Measurements from ENCODE around the gene CASTOR1. TPM values are rescaled to one million over a fixed set of nuclear protein-coding genes. Genes with fewer than 3 reads are reported as not detected.

CASTOR1 gene
- total and polyA plus RNA-seq, 2 donors (not counting 1 experiment from before 2014, with no cell fraction given): 2.7 to 5.0 TPM

GRCh38 chr22:30263883-30264282 is 25.4 kb downstream of the CASTOR1 start:
- TF ChIP-seq EZH2 (IDR thresholded peaks at IDR 0.05; ENCODE audit: low read length, missing control alignments) (no peak), CTCF (conservative IDR thresholded peaks at IDR 0.05 in 1 of 2, IDR thresholded peaks at IDR 0.05 in 1 of 2; ENCODE audit: low read depth in 1 of 2, low read length in 2 of 2) (no peak)
- no peak overlapping the region for H3K4me2 ChIP-seq (ENCODE audit: extremely low read depth, insufficient read depth, low read length)
- DNase-seq (ENCODE audit: low read depth in 2 of 2): no peak

GRCh38 chr22:30262917-30263741 is 26.2 kb downstream of the CASTOR1 start:
- H3K27ac ChIP-seq (ENCODE audit: insufficient read depth, low read length): no peak overlapping the region
- H2AFZ ChIP-seq (ENCODE audit: low read length): peak overlapping the region; percentile 88
- H3K27me3 ChIP-seq (ENCODE audit: control insufficient read depth, insufficient read depth, low read length): no peaks in the 10 kb centered on the region
- no peaks in the 10 kb centered on the region for H3K36me3 ChIP-seq (ENCODE audit: control insufficient read depth, insufficient read depth, low read length)
- H4K20me1 ChIP-seq (ENCODE audit: control insufficient read depth, extremely low read depth, insufficient read depth, low read length): no peaks in the 10 kb centered on the region
- TF ChIP-seq CTCF (conservative IDR thresholded peaks at IDR 0.05 in 1 of 2, IDR thresholded peaks at IDR 0.05 in 1 of 2; ENCODE audit: low read depth in 1 of 2, low read length in 2 of 2) (peak; percentile 88 to 92), EZH2 (IDR thresholded peaks at IDR 0.05; ENCODE audit: low read length, missing control alignments) (no peak)
- H3K79me2 ChIP-seq (ENCODE audit: control insufficient read depth, insufficient read depth, low read length): no peaks in the 10 kb centered on the region
- DNase-seq (ENCODE audit: low read depth in 2 of 2): peak; percentile 57 to 65
- H3K4me2 ChIP-seq (ENCODE audit: extremely low read depth, insufficient read depth, low read length): peak overlapping the region; percentile 88
- H3K9me3 ChIP-seq (ENCODE audit: control insufficient read depth, insufficient read depth, low read depth, low read length): no peaks in the 10 kb centered on the region
- H3K4me3 ChIP-seq (replicated peaks in 1 of 4; ENCODE audit: control extremely low read depth in 1 of 4, insufficient read depth in 1 of 4, low read depth in 3 of 4, low read length in 4 of 4): peak overlapping the region in 1 of 4 experiments; percentile 24
- H3K9ac ChIP-seq (ENCODE audit: insufficient read depth, low read length): no peak overlapping the region
- no peaks in the 10 kb centered on the region for H3K4me1 ChIP-seq (ENCODE audit: control insufficient read depth, extremely low read depth, insufficient read depth, low read length)

More at GRCh38 chr22:30263883-30264282, 25.4 kb downstream of the CASTOR1 start:
- Histone ChIP-seq H3K79me2 (ENCODE audit: control insufficient read depth, insufficient read depth, low read length) (no peaks in the 10 kb centered on the region), H3K9me3 (ENCODE audit: control insufficient read depth, insufficient read depth, low read depth, low read length) (no peaks in the 10 kb centered on the region), H3K36me3 (ENCODE audit: control insufficient read depth, insufficient read depth, low read length) (no peaks in the 10 kb centered on the region), H3K4me1 (ENCODE audit: control insufficient read depth, extremely low read depth, insufficient read depth, low read length) (no peaks in the 10 kb centered on the region), H4K20me1 (ENCODE audit: control insufficient read depth, extremely low read depth, insufficient read depth, low read length) (no peaks in the 10 kb centered on the region), H3K9ac (ENCODE audit: insufficient read depth, low read length) (no peak overlapping the region), H3K27ac (ENCODE audit: insufficient read depth, low read length) (no peak overlapping the region), H3K27me3 (ENCODE audit: control insufficient read depth, insufficient read depth, low read length) (no peaks in the 10 kb centered on the region), H3K4me3 (replicated peaks in 1 of 4; ENCODE audit: control extremely low read depth in 1 of 4, insufficient read depth in 1 of 4, low read depth in 3 of 4, low read length in 4 of 4) (no peak overlapping the region), H2AFZ (ENCODE audit: low read length) (no peak overlapping the region)

GRCh38 chr22:30262112-30262511 is 27.2 kb downstream of the CASTOR1 start:
- no peaks in the 10 kb centered on the region for H4K20me1 ChIP-seq (ENCODE audit: control insufficient read depth, extremely low read depth, insufficient read depth, low read length)
- no peak overlapping the region for H3K4me2 ChIP-seq (ENCODE audit: extremely low read depth, insufficient read depth, low read length)
- no peak overlapping the region for H3K9ac ChIP-seq (ENCODE audit: insufficient read depth, low read length)
- no peaks in the 10 kb centered on the region for H3K36me3 ChIP-seq (ENCODE audit: control insufficient read depth, insufficient read depth, low read length)
- no peak for DNase-seq (ENCODE audit: low read depth in 2 of 2)
- H3K9me3 ChIP-seq (ENCODE audit: control insufficient read depth, insufficient read depth, low read depth, low read length): no peaks in the 10 kb centered on the region
- H2AFZ ChIP-seq (ENCODE audit: low read length): no peak overlapping the region
- H3K4me1 ChIP-seq (ENCODE audit: control insufficient read depth, extremely low read depth, insufficient read depth, low read length): no peaks in the 10 kb centered on the region
- H3K4me3 ChIP-seq (replicated peaks in 1 of 4; ENCODE audit: control extremely low read depth in 1 of 4, insufficient read depth in 1 of 4, low read depth in 3 of 4, low read length in 4 of 4): no peak overlapping the region
- H3K27ac ChIP-seq (ENCODE audit: insufficient read depth, low read length): no peak overlapping the region
- TF ChIP-seq CTCF (conservative IDR thresholded peaks at IDR 0.05 in 1 of 2, IDR thresholded peaks at IDR 0.05 in 1 of 2; ENCODE audit: low read depth in 1 of 2, low read length in 2 of 2) (no peak), EZH2 (IDR thresholded peaks at IDR 0.05; ENCODE audit: low read length, missing control alignments) (no peak)
- no peaks in the 10 kb centered on the region for H3K27me3 ChIP-seq (ENCODE audit: control insufficient read depth, insufficient read depth, low read length)
- H3K79me2 ChIP-seq (ENCODE audit: control insufficient read depth, insufficient read depth, low read length): no peaks in the 10 kb centered on the region

All from fibroblast of lung (primary cell).